ENCODE results near the gene BTBD2.

Gene BTBD2

GRCh38 chr19:2015608-2015950, at the start of gene BTBD2:
TSS of gene BTBD2 (minus strand) at chr19:2015714. CDS start at chr19:2015703, 11 bp downstream.
- DNase-seq (ENCODE audit: low spot score), result peak; percentile 87

- no peak for DNase-seq (ENCODE audit: low spot score)
Observed at GRCh38 chr19:2064788-2065524, 49.4 kb upstream of the BTBD2 start.

- no peak for DNase-seq (ENCODE audit: low spot score)
Observed at GRCh38 chr19:2064395-2064787, 48.9 kb upstream of the BTBD2 start.

- no peak for DNase-seq (ENCODE audit: low spot score)
Observed at GRCh38 chr19:2063824-2064223, 48.3 kb upstream of the BTBD2 start.

DNA sequence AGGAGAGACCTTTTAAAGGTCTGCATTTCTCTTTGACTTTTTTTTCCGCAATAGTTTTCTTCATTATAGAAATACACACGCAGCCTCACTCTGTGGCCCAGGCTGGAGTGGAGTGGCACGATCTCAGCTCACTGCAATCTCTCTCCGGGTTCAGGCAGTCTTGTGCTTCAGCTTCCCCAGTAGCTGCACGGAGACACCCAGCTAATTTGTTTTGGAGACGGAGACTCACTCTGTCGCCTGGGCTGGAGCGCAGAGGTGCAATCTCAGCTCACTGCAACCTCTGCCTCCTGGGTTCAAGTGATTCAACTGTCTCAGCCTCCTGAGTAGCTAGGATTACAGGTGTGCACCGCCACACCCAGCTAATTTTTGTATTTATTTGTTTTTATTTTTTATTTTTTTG, 47.3 kb upstream of the BTBD2 start:
- DNase-seq (ENCODE audit: low spot score), result no peak

- DNase-seq (ENCODE audit: low spot score), result no peak
Observed at GRCh38 chr19:2062389-2062729, 46.8 kb upstream of the BTBD2 start.

DNA sequence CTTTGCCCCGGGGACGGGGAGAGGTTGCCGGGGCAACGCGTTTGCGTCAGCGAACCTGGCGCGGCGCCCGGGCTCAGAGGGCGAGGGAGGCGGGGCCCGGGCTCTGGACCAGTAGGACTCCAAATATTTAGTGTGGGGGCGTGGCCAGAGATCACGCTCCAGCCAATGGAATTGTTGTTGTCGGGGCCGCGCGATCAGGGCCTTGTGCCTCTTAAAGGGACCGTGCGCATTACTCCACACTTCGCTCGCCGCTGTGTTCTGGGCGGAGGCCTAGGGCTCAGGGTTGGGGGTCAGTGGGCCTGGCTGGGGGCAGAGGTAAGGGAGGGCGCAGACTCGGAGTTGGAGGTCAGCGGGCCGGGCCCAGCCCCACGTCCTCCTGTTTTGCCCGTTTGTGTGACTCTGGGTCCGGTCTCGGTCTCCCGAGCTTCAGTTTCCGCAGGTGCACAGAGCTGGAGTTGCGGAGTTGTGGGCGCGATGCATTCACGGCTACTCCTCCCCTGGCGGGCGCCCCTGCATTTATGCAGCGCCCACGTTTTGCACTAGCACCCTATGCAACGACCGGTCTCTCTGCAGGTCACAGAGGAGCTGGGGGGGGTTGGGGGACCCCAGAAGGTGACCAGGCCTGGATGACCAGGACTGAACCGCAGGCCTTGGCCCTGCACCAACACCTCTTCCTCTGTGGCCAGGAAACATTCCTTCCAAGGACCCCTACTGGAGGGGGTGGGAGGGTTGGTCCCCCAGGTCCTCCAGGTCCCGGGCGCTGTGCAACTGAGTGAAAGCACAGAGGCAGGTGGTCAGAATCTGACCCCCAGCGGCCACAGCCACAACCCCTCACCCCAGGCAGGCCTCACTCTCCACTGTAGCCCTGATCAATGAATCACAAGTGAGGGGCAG, 46.2 kb upstream of the BTBD2 start:
- peak; percentile 98 for DNase-seq (ENCODE audit: low spot score)

DNA sequence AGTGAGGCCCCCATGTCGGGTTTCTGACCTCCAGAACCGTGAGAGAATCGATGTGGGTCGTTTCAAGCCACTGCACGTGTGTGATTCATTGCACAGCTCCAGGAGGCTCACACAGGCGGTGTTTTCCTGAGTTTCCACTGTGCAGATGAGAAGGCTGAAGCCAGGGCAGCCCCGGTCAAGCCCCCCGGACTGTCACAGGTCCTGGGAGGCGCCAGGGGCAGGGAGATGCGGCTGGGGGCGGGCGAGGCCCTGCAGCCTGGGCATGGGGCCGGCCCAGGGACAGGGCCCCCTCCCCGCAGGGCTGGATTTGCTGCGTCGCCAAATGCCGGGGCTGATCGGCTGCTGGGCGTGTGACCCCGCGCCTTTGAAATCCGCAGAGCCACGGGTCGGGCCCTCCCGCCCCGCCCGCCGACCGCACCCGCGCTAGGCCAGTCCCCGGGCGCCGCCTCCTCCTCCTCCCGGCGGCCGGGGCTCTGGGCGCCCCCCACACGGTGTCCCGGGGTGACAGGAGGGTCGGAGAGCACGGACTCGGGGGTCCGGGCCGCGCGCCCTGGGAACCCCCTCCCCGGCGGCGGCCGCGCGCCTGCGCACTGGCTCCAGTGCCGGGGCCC, 45.5 kb upstream of the BTBD2 start:
- DNase-seq (ENCODE audit: low spot score), result no peak

DNA sequence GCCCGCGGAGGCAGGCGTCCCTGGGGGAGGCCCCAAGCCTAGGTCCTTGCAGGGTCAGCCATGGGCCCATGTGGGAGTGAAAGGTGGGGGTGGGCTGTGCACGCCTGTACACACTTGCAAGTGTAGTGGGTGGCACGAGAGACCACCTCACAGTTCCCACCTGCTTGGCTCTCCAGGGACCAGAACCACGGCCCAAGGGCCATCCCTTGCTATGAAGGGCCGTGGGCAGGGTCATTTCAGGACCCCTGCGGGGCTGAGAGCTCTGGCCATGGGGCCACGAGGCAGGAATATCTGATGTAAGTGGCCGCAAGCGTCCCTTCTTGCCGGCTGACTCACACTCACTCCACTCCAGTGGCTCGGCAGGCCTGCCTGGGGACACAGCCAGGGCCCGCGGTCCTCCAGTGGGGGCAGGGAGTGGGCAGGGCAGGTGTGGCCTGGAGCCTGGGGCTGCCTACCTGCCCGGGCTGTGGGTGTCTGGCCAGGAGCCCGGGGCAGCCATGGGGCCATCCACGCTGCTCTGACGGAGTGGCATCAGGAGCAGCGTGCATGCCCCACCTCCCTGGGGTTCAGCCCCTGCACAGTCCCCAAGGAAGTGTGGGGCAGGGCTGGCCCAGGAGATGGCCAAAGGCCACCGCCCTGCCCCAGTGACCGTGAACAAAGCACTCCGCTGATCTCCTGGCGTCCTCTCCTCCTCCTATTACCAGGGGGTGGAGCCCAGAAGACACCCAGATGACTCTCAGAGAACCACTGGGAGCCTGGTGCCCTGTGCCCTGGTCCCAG, 44.1 kb upstream of the BTBD2 start:
- no peak for DNase-seq (ENCODE audit: low spot score)

GRCh38 chr19:2058570-2059421, 43.3 kb upstream of the BTBD2 start:
- DNase-seq (ENCODE audit: low spot score), result no peak

DNA sequence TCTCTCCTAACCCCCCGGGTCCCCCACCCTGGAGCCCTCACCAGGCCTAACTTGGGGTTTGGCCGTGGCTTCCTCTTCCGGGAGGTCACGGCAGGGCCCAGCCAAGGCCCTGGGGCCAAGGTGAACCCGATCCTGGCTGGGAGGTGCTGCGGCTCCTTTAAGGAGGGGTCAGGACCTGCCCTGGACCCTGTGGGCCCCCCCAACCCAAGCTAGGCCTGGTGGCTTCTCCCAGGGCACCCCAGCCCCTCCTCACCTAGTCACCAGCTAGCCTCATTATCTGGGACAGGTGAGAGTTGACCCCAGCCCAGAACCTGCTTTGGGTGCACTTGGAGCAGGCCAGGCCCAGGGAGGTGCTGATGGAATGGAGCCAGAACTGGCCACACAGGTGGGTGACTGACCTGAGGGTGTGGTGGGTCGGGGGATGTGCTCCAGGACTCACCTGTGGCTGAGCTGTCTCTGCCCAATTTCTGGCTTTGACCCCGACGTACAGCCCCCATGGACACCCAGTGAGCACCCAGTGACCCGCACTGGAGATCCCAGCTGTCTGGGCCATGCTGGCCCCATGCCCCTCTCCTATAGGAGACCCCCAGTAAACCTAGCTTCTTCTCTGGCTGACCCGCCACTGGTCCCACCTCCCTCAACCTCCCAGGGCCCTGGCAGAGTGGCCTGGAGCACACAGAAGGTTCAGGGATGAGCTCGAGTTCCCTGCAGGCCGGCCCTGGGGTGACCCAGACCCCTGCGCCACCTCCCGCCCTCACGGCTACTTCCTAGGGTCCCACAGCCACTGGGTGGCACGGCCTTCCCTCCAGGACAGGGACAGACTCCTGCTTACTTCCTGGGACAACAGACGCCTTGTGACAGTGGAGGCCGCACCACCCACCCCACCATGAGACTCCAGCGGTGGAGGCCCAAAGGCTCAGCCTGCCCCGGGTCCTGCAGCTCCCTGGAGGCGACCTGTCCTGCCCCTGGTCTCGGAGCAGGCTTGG, 42.3 kb upstream of the BTBD2 start:
- no peak for DNase-seq (ENCODE audit: low spot score)

GRCh38 chr19:2056837-2057192, 41.3 kb upstream of the BTBD2 start:
- DNase-seq (ENCODE audit: low spot score), result no peak

GRCh38 chr19:2055931-2056836, 40.7 kb upstream of the BTBD2 start:
- DNase-seq (ENCODE audit: low spot score), result no peak

DNA sequence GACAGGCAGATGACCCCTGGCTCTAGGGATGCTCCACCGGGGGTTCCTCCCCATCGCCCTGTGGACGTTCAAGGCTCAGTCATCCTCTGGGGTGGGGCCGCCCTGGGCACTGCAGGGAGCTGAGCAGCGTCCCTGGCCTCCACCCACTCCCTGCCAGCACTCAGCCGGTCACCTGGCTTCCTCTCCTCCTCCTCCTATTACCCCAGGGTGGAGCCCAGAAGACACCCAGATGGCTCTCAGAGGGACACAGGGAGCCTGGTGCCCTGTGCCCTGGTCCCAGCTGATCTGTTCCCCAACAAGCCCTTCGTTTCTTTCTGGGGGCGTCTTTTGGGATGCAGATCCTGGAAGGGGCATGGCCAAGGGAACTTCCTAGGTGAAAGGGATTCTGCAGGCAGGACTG, 39.2 kb upstream of the BTBD2 start:
- DNase-seq (ENCODE audit: low spot score), result no peak

- no peak for DNase-seq (ENCODE audit: low spot score)
Observed at GRCh38 chr19:2053601-2054389, 38.3 kb upstream of the BTBD2 start.

GRCh38 chr19:2051773-2052704, 36.5 kb upstream of the BTBD2 start:
- no peak for DNase-seq (ENCODE audit: low spot score)
